ENCODE measurements around the gene HMGA1.
"Not testable (repeated sequence)": the region's sequence is repeated elsewhere in the genome, so short reads cannot be mapped to it uniquely, and the experiment has no call there.

HMGA1 gene

GRCh38 chr6:34239893-34240292 is 3.2 kb downstream of the HMGA1 start:
- DNase-seq (ENCODE audit: low spot score) (peak; percentile 0), FAIRE-seq (no peak)

GRCh38 chr6:34240329-34241248 is 3.9 kb downstream of the HMGA1 start:
- FAIRE-seq (no peak), DNase-seq (ENCODE audit: low spot score) (peak; percentile 1)

GRCh38 chr6:34241351-34242215 is 4.9 kb downstream of the HMGA1 start:
- DNase-seq (ENCODE audit: low spot score) (peak; percentile 0), FAIRE-seq (no peak)

GRCh38 chr6:34242252-34243130 is 5.8 kb downstream of the HMGA1 start:
- DNase-seq (ENCODE audit: low spot score): peak; percentile 5
- no peak for FAIRE-seq

- peak; percentile 9 for DNase-seq (ENCODE audit: low spot score)
- no peak for FAIRE-seq
Measured at GRCh38 chr6:34243131-34243771, 6.6 kb downstream of the HMGA1 start.

GRCh38 chr6:34243901-34244884 is 7.5 kb downstream of the HMGA1 start:
- no peak for FAIRE-seq
- DNase-seq (ENCODE audit: low spot score): peak; percentile 92

GRCh38 chr6:34245032-34245760 is 8.5 kb downstream of the HMGA1 start:
- not testable (repeated sequence) for FAIRE-seq; DNase-seq (ENCODE audit: low spot score)

- not testable (repeated sequence) for DNase-seq (ENCODE audit: low spot score)
Measured at GRCh38 chr6:34245761-34246140, 9.1 kb downstream of the HMGA1 start.

GRCh38 chr6:34246249-34246562 is 9.5 kb downstream of the HMGA1 start:
- FAIRE-seq: no peak

More at GRCh38 chr6:34245761-34246140, 9.1 kb downstream of the HMGA1 start:
- not testable (repeated sequence) for FAIRE-seq

GRCh38 chr6:34246563-34247391 is 10.1 kb downstream of the HMGA1 start:
- DNase-seq (ENCODE audit: low spot score) (peak; percentile 40), FAIRE-seq (no peak)

More at GRCh38 chr6:34246249-34246562, 9.5 kb downstream of the HMGA1 start:
- DNase-seq (ENCODE audit: low spot score): no peak

GRCh38 chr6:34247481-34248197 is 11.0 kb downstream of the HMGA1 start:
- DNase-seq (ENCODE audit: low spot score) (peak; percentile 3), FAIRE-seq (no peak)

GRCh38 chr6:34248198-34248726 is 11.6 kb downstream of the HMGA1 start:
- DNase-seq (ENCODE audit: low spot score) (peak; percentile 46), FAIRE-seq (no peak)

GRCh38 chr6:34248727-34249468 is 12.2 kb downstream of the HMGA1 start, which contains the start of gene SMIM29:
SMIM29 (minus strand) TSS chr6:34249006; CDS start chr6:34247791, 1,215 bp downstream.
- FAIRE-seq (no peak), DNase-seq (ENCODE audit: low spot score) (peak; percentile 97)

- DNase-seq (ENCODE audit: low spot score) (no peak), FAIRE-seq (no peak)
Measured at GRCh38 chr6:34249469-34250261, 13.0 kb downstream of the HMGA1 start.

GRCh38 chr6:34252395-34252794 is 15.7 kb downstream of the HMGA1 start:
- not testable (repeated sequence) for FAIRE-seq; DNase-seq (ENCODE audit: low spot score)
